Suprapubic skin (tissue), 3 donors: ENCODE data around the gene USP36.

Experiments
- POLR2A ChIP-seq, 2 donors: fragments of 450-650 bp; IDR thresholded peaks; one replicate each; pipeline ENCODE4 v1.6.1; 2017; ENCODE audit warnings: antibody characterized with exemption in 2 of 2, mild to moderate bottlenecking in 2 of 2, moderate library complexity in 2 of 2
- TF ChIP-seq, protein P1 (sequence below), 2 donors: fragments of 200-600 bp in 1 of 2; fragments of 450-650 bp in 1 of 2; sonication (generic) in 1 of 2; IDR thresholded peaks; one replicate each; pipeline ENCODE4 v1.5.1; 2016 to 2019; ENCODE audit warnings: antibody characterized with exemption in 2 of 2, mild to moderate bottlenecking in 1 of 2, moderate library complexity in 1 of 2

GRCh38 chr17:78766743-78767294, 73.8 kb downstream of the USP36 start:
- TF ChIP-seq POLR2A (IDR thresholded peaks at IDR 0.05), result no peak
- TF ChIP-seq, protein P1, sequence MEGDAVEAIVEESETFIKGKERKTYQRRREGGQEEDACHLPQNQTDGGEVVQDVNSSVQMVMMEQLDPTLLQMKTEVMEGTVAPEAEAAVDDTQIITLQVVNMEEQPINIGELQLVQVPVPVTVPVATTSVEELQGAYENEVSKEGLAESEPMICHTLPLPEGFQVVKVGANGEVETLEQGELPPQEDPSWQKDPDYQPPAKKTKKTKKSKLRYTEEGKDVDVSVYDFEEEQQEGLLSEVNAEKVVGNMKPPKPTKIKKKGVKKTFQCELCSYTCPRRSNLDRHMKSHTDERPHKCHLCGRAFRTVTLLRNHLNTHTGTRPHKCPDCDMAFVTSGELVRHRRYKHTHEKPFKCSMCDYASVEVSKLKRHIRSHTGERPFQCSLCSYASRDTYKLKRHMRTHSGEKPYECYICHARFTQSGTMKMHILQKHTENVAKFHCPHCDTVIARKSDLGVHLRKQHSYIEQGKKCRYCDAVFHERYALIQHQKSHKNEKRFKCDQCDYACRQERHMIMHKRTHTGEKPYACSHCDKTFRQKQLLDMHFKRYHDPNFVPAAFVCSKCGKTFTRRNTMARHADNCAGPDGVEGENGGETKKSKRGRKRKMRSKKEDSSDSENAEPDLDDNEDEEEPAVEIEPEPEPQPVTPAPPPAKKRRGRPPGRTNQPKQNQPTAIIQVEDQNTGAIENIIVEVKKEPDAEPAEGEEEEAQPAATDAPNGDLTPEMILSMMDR (IDR thresholded peaks at IDR 0.05), result no peak
